GM12878 (cell line): ENCODE measurements around the gene PROX2. TPM values are rescaled to one million over a fixed set of nuclear protein-coding genes. Genes with fewer than 3 reads are reported as not detected.

Source experiments
- BACH1 ChIP-seq: fragments of 450-650 bp; IDR thresholded peaks from 2 replicates; pipeline ENCODE4 v1.6.1; 2017; ENCODE audit warnings: mild to moderate bottlenecking, borderline replicate concordance
- BCL11A ChIP-seq: IDR thresholded peaks from 2 replicates; pipeline ENCODE4 v1.6.1; 2011; ENCODE audit warnings: low read depth, low read length
- CHD1 ChIP-seq: IDR thresholded peaks from 2 replicates; pipeline ENCODE4 v1.6.1; 2012; ENCODE audit warnings: low read depth, low read length, improper control_type of control experiment
- GABPA ChIP-seq: IDR thresholded peaks from 2 replicates; pipeline ENCODE4 v1.6.1; 2014; ENCODE audit warnings: antibody characterized with exemption, low read depth, mild to moderate bottlenecking, inconsistent platforms
- IKZF2 ChIP-seq, 2 experiments: fragments of 450-650 bp; IDR thresholded peaks; 2 replicates each; pipeline ENCODE4 v1.6.1; 2017; ENCODE audit warnings: mild to moderate bottlenecking in 2 of 2, moderate library complexity in 2 of 2
- MEF2A ChIP-seq: IDR thresholded peaks from 2 replicates; pipeline ENCODE4 v1.6.1; 2011; ENCODE audit warnings: low read depth, mild to moderate bottlenecking, low read length, moderate library complexity; ENCODE audit not compliant: insufficient read depth
- MYB ChIP-seq: fragments of 150-350 bp; IDR thresholded peaks from 2 replicates; pipeline ENCODE4 v1.6.1; 2014; ENCODE audit warnings: mild to moderate bottlenecking, low read depth, low read length, borderline replicate concordance
- MYC ChIP-seq: IDR thresholded peaks from 2 replicates; pipeline ENCODE4 v1.6.1; 2011; ENCODE audit warnings: mild to moderate bottlenecking, low read length, moderate library complexity, inconsistent platforms; ENCODE audit not compliant: insufficient read depth, insufficient replicate concordance, insufficient read length, severe bottlenecking
- NR2F1 ChIP-seq: fragments of 450-650 bp; conservative IDR thresholded peaks from 2 replicates; pipeline ENCODE4 v1.6.1; 2017; ENCODE audit warnings: mild to moderate bottlenecking
- POU2F2 ChIP-seq: IDR thresholded peaks from 3 replicates; pipeline ENCODE4 v1.6.1; 2011; ENCODE audit warnings: low read depth, mild to moderate bottlenecking, low read length, borderline replicate concordance
- RB1 ChIP-seq: fragments of 450-650 bp; formaldehyde crosslinking; IDR thresholded peaks from 2 replicates; pipeline ENCODE4 v1.6.1; 2017; ENCODE audit warnings: mild to moderate bottlenecking, borderline replicate concordance
- RFX5 ChIP-seq: IDR thresholded peaks from 2 replicates; pipeline ENCODE4 v1.6.1; 2011; ENCODE audit warnings: low read depth, low read length, improper control_type of control experiment
- SMAD1 ChIP-seq: fragments of 450-650 bp; IDR thresholded peaks from 2 replicates; pipeline ENCODE4 v1.6.1; 2018; ENCODE audit warnings: mild to moderate bottlenecking, low read depth; ENCODE audit not compliant: partially characterized antibody
- TARDBP ChIP-seq: IDR thresholded peaks from 2 replicates; pipeline ENCODE4 v1.6.1; 2016; ENCODE audit warnings: borderline replicate concordance
- TCF12 ChIP-seq: IDR thresholded peaks from 2 replicates; pipeline ENCODE4 v1.6.1; 2011; ENCODE audit warnings: low read depth, mild to moderate bottlenecking, low read length
- YBX1 ChIP-seq: fragments of 450-650 bp; IDR thresholded peaks from 2 replicates; pipeline ENCODE4 v1.6.1; 2016; ENCODE audit warnings: antibody characterized with exemption
- ZNF217 ChIP-seq: fragments of 450-650 bp; IDR thresholded peaks from 2 replicates; pipeline ENCODE4 v1.6.1; 2017; ENCODE audit warnings: antibody characterized with exemption, mild to moderate bottlenecking
- polyA plus RNA-seq, 11 experiments: library from polyadenylated mRNA; depleted of rRNA in 4 of 11; unstranded in 6 of 11; stranded (reverse) in 5 of 11; fragments of >200 nt; fragmentation: Nextera tagmentation in 4 of 11; fragmentation: Illumina TruSeq in 1 of 11; extraction: Ambion mirVana in 4 of 11; extraction: Trizol in 1 of 11; gene quantifications; 1 replicate in 1 of 11; 2 replicates in 10 of 11; pipeline versions ENCODE4 v1.2.1 to v1.2.3, GENCODE V29; 2011 to 2016; ENCODE audit warnings: inconsistent platforms in 2 of 11, missing spikeins in 2 of 11, low read depth in 1 of 11
- total RNA-seq, 4 experiments: library from RNA; depleted of rRNA in 3 of 4; stranded (reverse); fragments of >200 nt in 3 of 4; fragmentation: Illumina TruSeq in 1 of 4; extraction: Trizol in 1 of 4; gene quantifications; 2 replicates each; pipeline versions ENCODE4 v1.2.1 to v1.2.3, GENCODE V29; 2013 to 2021
- TF ChIP-seq, protein P1 (sequence below): fragments of 450-650 bp; IDR thresholded peaks from 2 replicates; pipeline ENCODE4 v1.6.1; 2017; ENCODE audit warnings: mild to moderate bottlenecking
- TF ChIP-seq, protein P2 (sequence below): IDR thresholded peaks from 2 replicates; pipeline ENCODE4 v1.6.1; 2012; ENCODE audit warnings: low read length, inconsistent platforms
- TF ChIP-seq, protein P3 (sequence below): fragments of 150-350 bp; IDR thresholded peaks from 2 replicates; pipeline ENCODE4 v1.6.1; 2016; ENCODE audit warnings: low read depth, low read length
- TF ChIP-seq, protein P4 (sequence below): fragments of 450-650 bp; IDR thresholded peaks from 2 replicates; pipeline ENCODE4 v1.6.1; 2018; ENCODE audit warnings: mild to moderate bottlenecking, low read depth, moderate library complexity; ENCODE audit not compliant: partially characterized antibody

Gene PROX2
- total and polyA plus RNA-seq, 10 of the 15 experiments (the other 5 are each of a cell fraction or from before 2014, with no cell fraction given) = 0.04 to 0.42 (median 0.19) TPM

DNA sequence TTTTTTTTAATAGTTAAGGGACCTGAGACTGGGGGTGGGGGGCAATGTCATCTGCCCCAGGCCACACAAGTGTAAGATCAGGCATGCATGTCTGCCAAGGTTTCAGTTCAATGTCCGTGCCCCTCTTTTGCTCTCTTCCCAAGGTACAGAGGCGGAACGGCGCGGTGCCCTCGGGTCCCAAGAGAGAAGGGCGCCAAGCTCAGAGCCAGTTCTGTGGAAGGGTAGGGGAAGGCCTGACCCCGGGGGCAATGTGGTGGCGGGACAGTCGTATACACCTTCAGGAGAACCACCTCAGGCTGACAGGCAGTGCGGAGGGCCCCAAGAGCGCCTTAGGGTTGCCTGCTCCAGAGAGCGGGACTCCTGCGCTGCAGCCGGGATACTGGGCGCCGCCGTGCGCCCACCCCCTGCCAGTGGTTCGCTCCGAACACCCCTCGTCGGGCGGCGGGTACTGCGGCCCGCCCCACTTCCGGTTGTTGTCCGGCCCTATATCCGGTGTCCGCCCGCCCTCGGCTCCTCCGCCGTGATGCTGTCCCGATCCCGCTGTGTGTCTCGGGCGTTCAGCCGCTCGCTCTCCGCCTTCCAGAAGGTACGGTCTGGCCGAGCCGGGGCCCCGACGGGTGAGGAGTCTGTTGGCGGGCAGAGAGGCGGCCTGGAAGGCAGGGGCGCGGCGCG, 5.6 kb upstream of the PROX2 start, which contains the start of gene DLST (continued):
- TF ChIP-seq, protein P1, sequence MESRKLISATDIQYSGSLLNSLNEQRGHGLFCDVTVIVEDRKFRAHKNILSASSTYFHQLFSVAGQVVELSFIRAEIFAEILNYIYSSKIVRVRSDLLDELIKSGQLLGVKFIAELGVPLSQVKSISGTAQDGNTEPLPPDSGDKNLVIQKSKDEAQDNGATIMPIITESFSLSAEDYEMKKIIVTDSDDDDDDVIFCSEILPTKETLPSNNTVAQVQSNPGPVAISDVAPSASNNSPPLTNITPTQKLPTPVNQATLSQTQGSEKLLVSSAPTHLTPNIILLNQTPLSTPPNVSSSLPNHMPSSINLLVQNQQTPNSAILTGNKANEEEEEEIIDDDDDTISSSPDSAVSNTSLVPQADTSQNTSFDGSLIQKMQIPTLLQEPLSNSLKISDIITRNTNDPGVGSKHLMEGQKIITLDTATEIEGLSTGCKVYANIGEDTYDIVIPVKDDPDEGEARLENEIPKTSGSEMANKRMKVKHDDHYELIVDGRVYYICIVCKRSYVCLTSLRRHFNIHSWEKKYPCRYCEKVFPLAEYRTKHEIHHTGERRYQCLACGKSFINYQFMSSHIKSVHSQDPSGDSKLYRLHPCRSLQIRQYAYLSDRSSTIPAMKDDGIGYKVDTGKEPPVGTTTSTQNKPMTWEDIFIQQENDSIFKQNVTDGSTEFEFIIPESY = no peak
- TF ChIP-seq, protein P2, sequence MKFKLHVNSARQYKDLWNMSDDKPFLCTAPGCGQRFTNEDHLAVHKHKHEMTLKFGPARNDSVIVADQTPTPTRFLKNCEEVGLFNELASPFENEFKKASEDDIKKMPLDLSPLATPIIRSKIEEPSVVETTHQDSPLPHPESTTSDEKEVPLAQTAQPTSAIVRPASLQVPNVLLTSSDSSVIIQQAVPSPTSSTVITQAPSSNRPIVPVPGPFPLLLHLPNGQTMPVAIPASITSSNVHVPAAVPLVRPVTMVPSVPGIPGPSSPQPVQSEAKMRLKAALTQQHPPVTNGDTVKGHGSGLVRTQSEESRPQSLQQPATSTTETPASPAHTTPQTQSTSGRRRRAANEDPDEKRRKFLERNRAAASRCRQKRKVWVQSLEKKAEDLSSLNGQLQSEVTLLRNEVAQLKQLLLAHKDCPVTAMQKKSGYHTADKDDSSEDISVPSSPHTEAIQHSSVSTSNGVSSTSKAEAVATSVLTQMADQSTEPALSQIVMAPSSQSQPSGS = no peak
- TF ChIP-seq GABPA (peak; percentile 93), MEF2A (no peak), RFX5 (no peak), IKZF2 (IDR thresholded peaks at IDR 0.05) (peak; percentile 70 to 75), BACH1 (peak; percentile 63), CHD1 (peak; percentile 100), POU2F2 (peak; percentile 72; the same call in 2 of the 3 replicates), ZNF217 (no peak), YBX1 (no peak), MYB (no peak), SMAD1 (no peak), TCF12 (0 out of 2 replicates have a peak, but pooled peaks have one; percentile 46), TARDBP (0 out of 2 replicates have a peak, but pooled peaks have one; percentile 22), RB1 (peak; percentile 79), NR2F1 (peak; percentile 98), MYC (no peak), BCL11A (0 out of 2 replicates have a peak, but pooled peaks have one; percentile 15)
- TF ChIP-seq, protein P3, sequence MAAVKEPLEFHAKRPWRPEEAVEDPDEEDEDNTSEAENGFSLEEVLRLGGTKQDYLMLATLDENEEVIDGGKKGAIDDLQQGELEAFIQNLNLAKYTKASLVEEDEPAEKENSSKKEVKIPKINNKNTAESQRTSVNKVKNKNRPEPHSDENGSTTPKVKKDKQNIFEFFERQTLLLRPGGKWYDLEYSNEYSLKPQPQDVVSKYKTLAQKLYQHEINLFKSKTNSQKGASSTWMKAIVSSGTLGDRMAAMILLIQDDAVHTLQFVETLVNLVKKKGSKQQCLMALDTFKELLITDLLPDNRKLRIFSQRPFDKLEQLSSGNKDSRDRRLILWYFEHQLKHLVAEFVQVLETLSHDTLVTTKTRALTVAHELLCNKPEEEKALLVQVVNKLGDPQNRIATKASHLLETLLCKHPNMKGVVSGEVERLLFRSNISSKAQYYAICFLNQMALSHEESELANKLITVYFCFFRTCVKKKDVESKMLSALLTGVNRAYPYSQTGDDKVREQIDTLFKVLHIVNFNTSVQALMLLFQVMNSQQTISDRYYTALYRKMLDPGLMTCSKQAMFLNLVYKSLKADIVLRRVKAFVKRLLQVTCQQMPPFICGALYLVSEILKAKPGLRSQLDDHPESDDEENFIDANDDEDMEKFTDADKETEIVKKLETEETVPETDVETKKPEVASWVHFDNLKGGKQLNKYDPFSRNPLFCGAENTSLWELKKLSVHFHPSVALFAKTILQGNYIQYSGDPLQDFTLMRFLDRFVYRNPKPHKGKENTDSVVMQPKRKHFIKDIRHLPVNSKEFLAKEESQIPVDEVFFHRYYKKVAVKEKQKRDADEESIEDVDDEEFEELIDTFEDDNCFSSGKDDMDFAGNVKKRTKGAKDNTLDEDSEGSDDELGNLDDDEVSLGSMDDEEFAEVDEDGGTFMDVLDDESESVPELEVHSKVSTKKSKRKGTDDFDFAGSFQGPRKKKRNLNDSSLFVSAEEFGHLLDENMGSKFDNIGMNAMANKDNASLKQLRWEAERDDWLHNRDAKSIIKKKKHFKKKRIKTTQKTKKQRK = no peak
- TF ChIP-seq, protein P4, sequence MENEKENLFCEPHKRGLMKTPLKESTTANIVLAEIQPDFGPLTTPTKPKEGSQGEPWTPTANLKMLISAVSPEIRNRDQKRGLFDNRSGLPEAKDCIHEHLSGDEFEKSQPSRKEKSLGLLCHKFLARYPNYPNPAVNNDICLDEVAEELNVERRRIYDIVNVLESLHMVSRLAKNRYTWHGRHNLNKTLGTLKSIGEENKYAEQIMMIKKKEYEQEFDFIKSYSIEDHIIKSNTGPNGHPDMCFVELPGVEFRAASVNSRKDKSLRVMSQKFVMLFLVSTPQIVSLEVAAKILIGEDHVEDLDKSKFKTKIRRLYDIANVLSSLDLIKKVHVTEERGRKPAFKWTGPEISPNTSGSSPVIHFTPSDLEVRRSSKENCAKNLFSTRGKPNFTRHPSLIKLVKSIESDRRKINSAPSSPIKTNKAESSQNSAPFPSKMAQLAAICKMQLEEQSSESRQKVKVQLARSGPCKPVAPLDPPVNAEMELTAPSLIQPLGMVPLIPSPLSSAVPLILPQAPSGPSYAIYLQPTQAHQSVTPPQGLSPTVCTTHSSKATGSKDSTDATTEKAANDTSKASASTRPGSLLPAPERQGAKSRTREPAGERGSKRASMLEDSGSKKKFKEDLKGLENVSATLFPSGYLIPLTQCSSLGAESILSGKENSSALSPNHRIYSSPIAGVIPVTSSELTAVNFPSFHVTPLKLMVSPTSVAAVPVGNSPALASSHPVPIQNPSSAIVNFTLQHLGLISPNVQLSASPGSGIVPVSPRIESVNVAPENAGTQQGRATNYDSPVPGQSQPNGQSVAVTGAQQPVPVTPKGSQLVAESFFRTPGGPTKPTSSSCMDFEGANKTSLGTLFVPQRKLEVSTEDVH = peak; percentile 67
